Measurements from ENCODE around the gene ZNF408. TPM values are rescaled to one million over a fixed set of nuclear protein-coding genes. Genes with fewer than 3 reads are reported as not detected.

ZNF408 gene
- total and polyA plus RNA-seq, 2 of the 13 experiments (the other 11 are each of a cell fraction or from before 2014, with no cell fraction given): 11.2 to 12.5 TPM

- ATAC-seq (no peak), FAIRE-seq (no peak), DNase-seq (ENCODE audit: low spot score) (no peak)
- Histone ChIP-seq H3K79me2 (ENCODE audit: insufficient read depth, low read length) (peaks cover 5% of the 10 kb centered on the region), H3K4me3 (replicated peaks in 1 of 3; ENCODE audit: insufficient read depth in 1 of 3, low read depth in 2 of 3, low read length in 3 of 3) (no peak overlapping the region), H3K27ac (ENCODE audit: extremely low read length, insufficient read depth, low read length) (peak overlapping the region; percentile 13), H3K4me1 (ENCODE audit: insufficient read depth, low read length) (peaks cover 74% of the 10 kb centered on the region), H3K9ac (ENCODE audit: insufficient read depth, low read depth, low read length) (no peak overlapping the region), H3K27me3 (ENCODE audit: control insufficient read depth in 1 of 2, insufficient read depth in 2 of 2, low read length in 2 of 2) (no peaks in the 10 kb centered on the region), H2AFZ (ENCODE audit: low read length) (no peak overlapping the region), H3K4me2 (ENCODE audit: low read depth, low read length) (no peak overlapping the region), H3K9me3 (ENCODE audit: low read length) (no peaks in the 10 kb centered on the region), H3K36me3 (replicated peaks in 1 of 2; ENCODE audit: control insufficient read depth in 1 of 2, insufficient read depth in 2 of 2, low read length in 2 of 2) (peaks cover 7 to 17% of the 10 kb centered on the region in 2 experiments; a peak in 4 of 5 replicates), H4K20me1 (ENCODE audit: insufficient read depth, low read length) (no peaks in the 10 kb centered on the region)
- ChIA-PET POLR2A (interaction anchor here (3.6 kb wide), 1 partner anchor 26 kb away, joined by 29 read pairs; the partner anchor contains the start of gene F2), CTCF (ENCODE audit: low intra/inter-chr PET ratio, low total read pairs) (no interaction called here)
- no CpG with 5 or more reads among the region's 2 CpGs for WGBS (ENCODE audit: low lambda C conversion rate)
- intact Hi-C loops (cut with micrococcal nuclease; ENCODE audit: unreplicated experiment) (no loop called here), in situ Hi-C loops (cut with HindIII; ENCODE audit: extremely low pct_ligation_motif_present, low pct_unique_long_range_greater_than_20kb) (loop anchor here (5.0 kb wide), 1 partner anchor 34 kb away; no protein-coding TSS in a partner anchor)
- TF ChIP-seq ISL2 (CRISPR knock-in tag; IDR thresholded peaks at IDR 0.05) (no peak), CHCHD3 (CRISPR knock-in tag; IDR thresholded peaks at IDR 0.05) (no peak), SUZ12 (IDR thresholded peaks at IDR 0.05; ENCODE audit: low read depth, low read length) (no peak), MXD1 (CRISPR knock-in tag; IDR thresholded peaks at IDR 0.05) (no peak), PRDM10 (CRISPR knock-in tag; IDR thresholded peaks at IDR 0.05; ENCODE audit: low read depth) (no peak), ZNF101 (CRISPR knock-in tag; IDR thresholded peaks at IDR 0.05; ENCODE audit: borderline replicate concordance, low read depth) (no peak)
- BruUV-seq (replicated peaks): no TSS peak
Measured at GRCh38 chr11:46693597-46694012, 7.2 kb upstream of the ZNF408 start.
